Measurements from ENCODE around the gene MRC1.

MRC1 gene

GRCh38 chr10:17808971-17809841 lies at the start of gene MRC1:
TSS of gene MRC1 (plus strand) at chr10:17809348. CDS start at chr10:17809466, 118 bp downstream.
- no peak for DNase-seq (ENCODE audit: low read depth, low spot score)

GRCh38 chr10:17764142-17764541 lies 45.0 kb upstream of the MRC1 start:
- DNase-seq (ENCODE audit: low read depth, low spot score) = no peak

- no peak for DNase-seq (ENCODE audit: low read depth, low spot score)
Observed at GRCh38 chr10:17765602-17766001, 43.5 kb upstream of the MRC1 start.

GRCh38 chr10:17766731-17767130 lies 42.4 kb upstream of the MRC1 start:
- no peak for DNase-seq (ENCODE audit: low read depth, low spot score)

GRCh38 chr10:17768496-17768895 lies 40.7 kb upstream of the MRC1 start:
- DNase-seq (ENCODE audit: low read depth, low spot score) = no peak

- DNase-seq (ENCODE audit: low read depth, low spot score) = no peak
Observed at GRCh38 chr10:17768957-17769356, 40.2 kb upstream of the MRC1 start.

GRCh38 chr10:17771017-17771416 lies 38.1 kb upstream of the MRC1 start:
- DNase-seq (ENCODE audit: low read depth, low spot score) = no peak

GRCh38 chr10:17779784-17780183 lies 29.4 kb upstream of the MRC1 start:
- no peak for DNase-seq (ENCODE audit: low read depth, low spot score)

- no peak for DNase-seq (ENCODE audit: low read depth, low spot score)
Observed at GRCh38 chr10:17780727-17781126, 28.4 kb upstream of the MRC1 start.

- DNase-seq (ENCODE audit: low read depth, low spot score) = no peak
Observed at GRCh38 chr10:17781856-17782255, 27.3 kb upstream of the MRC1 start.

- no peak for DNase-seq (ENCODE audit: low read depth, low spot score)
Observed at GRCh38 chr10:17782921-17783665, 26.1 kb upstream of the MRC1 start.

- no peak for DNase-seq (ENCODE audit: low read depth, low spot score)
Observed at GRCh38 chr10:17783751-17784150, 25.4 kb upstream of the MRC1 start.

GRCh38 chr10:17784688-17785087 lies 24.5 kb upstream of the MRC1 start:
- no peak for DNase-seq (ENCODE audit: low read depth, low spot score)

GRCh38 chr10:17785276-17785930 lies 23.7 kb upstream of the MRC1 start:
- no peak for DNase-seq (ENCODE audit: low read depth, low spot score)

GRCh38 chr10:17787087-17787961 lies 21.8 kb upstream of the MRC1 start:
- peak; percentile 69 for DNase-seq (ENCODE audit: low read depth, low spot score)

- no peak for DNase-seq (ENCODE audit: low read depth, low spot score)
Observed at GRCh38 chr10:17788646-17789045, 20.5 kb upstream of the MRC1 start.

- no peak for DNase-seq (ENCODE audit: low read depth, low spot score)
Observed at GRCh38 chr10:17789396-17789795, 19.8 kb upstream of the MRC1 start.

GRCh38 chr10:17790651-17791050 lies 18.5 kb upstream of the MRC1 start:
- no peak for DNase-seq (ENCODE audit: low read depth, low spot score)

GRCh38 chr10:17792991-17793390 lies 16.2 kb upstream of the MRC1 start:
- DNase-seq (ENCODE audit: low read depth, low spot score) = no peak

- no peak for DNase-seq (ENCODE audit: low read depth, low spot score)
Observed at GRCh38 chr10:17793823-17794644, 15.1 kb upstream of the MRC1 start.
